GM12801 (cell line): Measurements from ENCODE around the gene ZFP36L1.

ENCODE experiments used
- TF ChIP-seq, protein P1 (sequence below): IDR thresholded peaks from one replicate; pipeline ENCODE4 v1.5.1; 2011; ENCODE audit warnings: control low read depth; ENCODE audit not compliant: insufficient read length; ENCODE audit errors: extremely low read depth

Gene ZFP36L1

DNA sequence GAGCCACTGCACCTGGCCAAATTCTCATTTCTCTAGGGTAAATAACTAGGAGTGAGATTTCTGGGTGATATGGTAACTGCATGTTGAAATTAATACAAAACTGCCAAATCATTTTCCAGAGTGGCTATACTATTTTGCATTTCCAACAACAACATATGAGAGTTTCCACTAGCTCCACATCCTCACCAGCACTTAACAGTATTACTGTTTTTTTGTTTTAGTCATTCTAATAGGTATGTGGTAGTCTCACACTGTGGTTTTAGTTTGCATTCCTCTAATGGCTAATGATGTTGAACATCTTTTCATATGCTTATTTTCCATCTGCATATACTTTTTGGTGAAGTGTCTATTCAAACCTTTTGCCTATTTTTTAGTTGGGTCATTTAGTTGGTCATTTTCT, 5.8 kb upstream of the ZFP36L1 start:
- TF ChIP-seq, protein P1, sequence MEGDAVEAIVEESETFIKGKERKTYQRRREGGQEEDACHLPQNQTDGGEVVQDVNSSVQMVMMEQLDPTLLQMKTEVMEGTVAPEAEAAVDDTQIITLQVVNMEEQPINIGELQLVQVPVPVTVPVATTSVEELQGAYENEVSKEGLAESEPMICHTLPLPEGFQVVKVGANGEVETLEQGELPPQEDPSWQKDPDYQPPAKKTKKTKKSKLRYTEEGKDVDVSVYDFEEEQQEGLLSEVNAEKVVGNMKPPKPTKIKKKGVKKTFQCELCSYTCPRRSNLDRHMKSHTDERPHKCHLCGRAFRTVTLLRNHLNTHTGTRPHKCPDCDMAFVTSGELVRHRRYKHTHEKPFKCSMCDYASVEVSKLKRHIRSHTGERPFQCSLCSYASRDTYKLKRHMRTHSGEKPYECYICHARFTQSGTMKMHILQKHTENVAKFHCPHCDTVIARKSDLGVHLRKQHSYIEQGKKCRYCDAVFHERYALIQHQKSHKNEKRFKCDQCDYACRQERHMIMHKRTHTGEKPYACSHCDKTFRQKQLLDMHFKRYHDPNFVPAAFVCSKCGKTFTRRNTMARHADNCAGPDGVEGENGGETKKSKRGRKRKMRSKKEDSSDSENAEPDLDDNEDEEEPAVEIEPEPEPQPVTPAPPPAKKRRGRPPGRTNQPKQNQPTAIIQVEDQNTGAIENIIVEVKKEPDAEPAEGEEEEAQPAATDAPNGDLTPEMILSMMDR = no peak

DNA sequence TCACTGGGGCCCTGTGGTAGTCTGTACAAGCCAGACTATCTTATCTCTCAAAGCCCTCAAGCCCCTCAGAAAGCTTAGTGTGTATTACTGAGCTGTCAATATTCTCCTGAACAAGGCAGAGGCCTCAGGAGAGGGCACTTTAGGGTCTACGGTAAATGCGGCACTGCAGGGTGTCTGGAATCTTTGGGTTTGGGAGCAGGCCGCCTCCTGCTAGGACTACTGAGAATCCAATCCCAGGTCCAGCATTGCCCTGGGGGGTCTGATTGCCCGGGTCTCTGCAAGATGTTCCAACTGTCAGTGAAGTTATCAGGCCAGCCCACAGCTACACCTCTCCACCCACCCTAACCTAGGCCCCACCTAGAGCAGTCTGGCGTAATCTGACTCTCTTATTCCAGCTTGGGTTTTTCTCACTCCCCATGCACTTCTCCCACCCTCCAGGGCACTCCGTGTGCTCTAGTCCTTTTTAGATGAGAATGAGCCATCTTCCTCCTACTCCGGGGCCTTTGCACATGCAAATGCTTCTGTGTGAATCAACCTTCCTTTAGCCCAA, 4.3 kb upstream of the ZFP36L1 start:
- TF ChIP-seq, protein P1 = no peak

GRCh38 chr14:68796418-68797101, 3.7 kb upstream of the ZFP36L1 start:
- TF ChIP-seq, protein P1 = no peak

- TF ChIP-seq, protein P1 = no peak
Observed at GRCh38 chr14:68795597-68796417, 2.9 kb upstream of the ZFP36L1 start.

DNA sequence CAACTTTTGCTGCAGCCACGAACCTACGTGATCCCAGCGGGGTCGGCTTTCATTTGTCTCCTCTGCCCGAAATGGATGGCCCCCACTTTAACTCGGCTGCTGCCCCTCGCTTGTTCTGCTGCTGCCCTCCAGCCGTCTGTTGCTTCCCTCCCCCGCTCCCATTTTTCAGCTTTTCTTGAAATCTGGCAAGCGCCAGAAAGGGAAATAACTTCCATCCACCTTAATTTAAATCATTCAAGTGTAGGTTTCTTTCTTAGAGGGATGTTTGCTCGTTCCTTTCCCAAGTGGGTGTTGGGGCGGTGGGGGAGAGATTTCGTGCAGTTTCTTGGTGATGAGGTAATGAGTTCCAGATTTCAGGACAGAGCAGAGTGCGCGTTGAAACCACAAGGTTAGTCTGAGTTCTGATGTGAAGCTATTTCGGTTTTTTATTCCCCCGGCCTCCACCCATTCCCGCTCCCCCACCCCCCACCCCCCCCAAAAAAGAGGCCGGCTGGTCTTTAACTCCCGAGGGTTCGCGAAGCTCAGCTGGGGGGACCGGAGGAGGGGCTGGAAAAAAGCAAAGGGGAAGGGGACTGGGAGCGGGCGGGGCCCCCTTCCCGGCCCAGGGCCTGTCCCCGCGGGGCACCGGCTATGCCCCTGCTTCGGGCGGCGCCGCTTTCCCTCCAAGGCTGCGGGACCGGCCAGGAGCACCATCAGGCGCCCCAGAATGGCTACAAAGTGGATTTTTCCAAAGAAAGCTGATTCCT, 2.2 kb upstream of the ZFP36L1 start:
- TF ChIP-seq, protein P1 = no peak

- TF ChIP-seq, protein P1 = no peak
Observed at GRCh38 chr14:68794130-68794850, 1.4 kb upstream of the ZFP36L1 start.
